ENCODE data around the gene NNAT.
"Not testable (repeated sequence)": the region's sequence is repeated elsewhere in the genome, so short reads cannot be mapped to it uniquely, and the experiment has no call there.

NNAT gene

GRCh38 chr20:37524859-37525708 is 4.0 kb downstream of the NNAT start:
- peak; percentile 49 for DNase-seq

- no peak for DNase-seq
Observed at GRCh38 chr20:37525810-37526209, 4.8 kb downstream of the NNAT start.

GRCh38 chr20:37526238-37526838 is 5.3 kb downstream of the NNAT start:
- DNase-seq = peak; percentile 72

- DNase-seq = no peak
Observed at GRCh38 chr20:37526839-37527637, 6.0 kb downstream of the NNAT start.

- DNase-seq = peak; percentile 86
Observed at GRCh38 chr20:37527638-37528445, 6.8 kb downstream of the NNAT start, which contains the start of gene BLCAP. TSS of gene BLCAP (minus strand) at chr20:37527876. CDS start at chr20:37519174, 8,702 bp downstream.

- DNase-seq = no peak
Observed at GRCh38 chr20:37528446-37529213, 7.6 kb downstream of the NNAT start.

- no peak for DNase-seq
Observed at GRCh38 chr20:37529214-37529967, 8.3 kb downstream of the NNAT start.

- DNase-seq = no peak
Observed at GRCh38 chr20:37529968-37530600, 9.0 kb downstream of the NNAT start.

- no peak for DNase-seq
Observed at GRCh38 chr20:37530696-37531095, 9.6 kb downstream of the NNAT start.

- no peak for DNase-seq
Observed at GRCh38 chr20:37531856-37532255, 10.8 kb downstream of the NNAT start.

- DNase-seq = no peak
Observed at GRCh38 chr20:37533154-37533715, 12.2 kb downstream of the NNAT start.

- peak; percentile 79 for DNase-seq
Observed at GRCh38 chr20:37534401-37535157, 13.5 kb downstream of the NNAT start.

- no peak for DNase-seq
Observed at GRCh38 chr20:37535443-37536132, 14.5 kb downstream of the NNAT start.

- no peak for DNase-seq
Observed at GRCh38 chr20:37537505-37537904, 16.5 kb downstream of the NNAT start.

GRCh38 chr20:37538003-37538402 is 17.0 kb downstream of the NNAT start:
- peak; percentile 54 for DNase-seq

- DNase-seq = no peak
Observed at GRCh38 chr20:37539424-37539823, 18.4 kb downstream of the NNAT start.

- DNase-seq = no peak
Observed at GRCh38 chr20:37540001-37540400, 19.0 kb downstream of the NNAT start.

GRCh38 chr20:37540838-37541237 is 19.8 kb downstream of the NNAT start:
- not testable (repeated sequence) for DNase-seq

- DNase-seq = no peak
Observed at GRCh38 chr20:37541326-37541725, 20.3 kb downstream of the NNAT start.
